GM12878 (cell line): ENCODE measurements around the gene USP25. TPM values are rescaled to one million over a fixed set of nuclear protein-coding genes. Genes with fewer than 3 reads are reported as not detected.

ENCODE experiments used
- ATAC-seq: fragments of 200-7000 bp; cut with Tn5 transposase; 3 replicates; pipeline ENCODE4 v1.9.1; 2020; ENCODE audit warnings: mild to moderate bottlenecking, moderate library complexity
- BruUV-seq: library from RNA; stranded (reverse); fragments of 400-500 nt; replicated peaks from 2 replicates; lab custom pipeline; 2021; lab: Mats Ljungman, UMichigan
- CTCF ChIA-PET: fragments of 300-600 bp; sonication (Branson Sonifier 250); formaldehyde crosslinking; extraction: SDS; loops from one replicate; lab custom pipeline; 2021; ENCODE audit warnings: inconsistent platforms; lab: Yijun Ruan, JAX
- POLR2A ChIA-PET: fragments of 350-600 bp; formaldehyde crosslinking; extraction: SDS; loops from one replicate; lab custom pipeline; 2021; ENCODE audit warnings: inconsistent platforms; lab: Charles Lee
- RAD21 ChIA-PET: fragments of 300-600 bp; sonication (Branson Sonifier 250); formaldehyde crosslinking; loops from one replicate; lab custom pipeline; 2023; ENCODE audit warnings: antibody characterized with exemption; ENCODE audit not compliant: unreplicated experiment; lab: Charles Lee
- SMC1A ChIA-PET: fragments of 300-600 bp; sonication (Branson Sonifier 250); formaldehyde crosslinking; loops from one replicate; lab custom pipeline; 2023; ENCODE audit not compliant: unreplicated experiment, uncharacterized antibody; lab: Charles Lee
- DNase-seq: peaks from one replicate; pipeline ENCODE4 v3.0.0-alpha.2; 2011; ENCODE audit warnings: low read depth, low spot score
- FAIRE-seq: peaks from 3 replicates; lab custom pipeline; 2011; peaks lifted over from hg19 to GRCh38; lab: Jason Lieb, UNC
- H2AFZ ChIP-seq: 2 replicates; pipeline ENCODE4 v1.6.0; 2011; ENCODE audit warnings: low read depth, low read length, control low read depth; ENCODE audit not compliant: control insufficient read depth
- H3K27ac ChIP-seq: 2 replicates; pipeline ENCODE4 v1.5.1; 2011; ENCODE audit warnings: control low read depth; ENCODE audit not compliant: control insufficient read depth, insufficient read depth
- H3K27me3 ChIP-seq, 2 experiments: replicated peaks in 1 of 2; 2 replicates each; pipeline versions ENCODE4 v1.6.0 to v1.6.1; 2011; ENCODE audit warnings: low read length in 1 of 2; ENCODE audit not compliant: control insufficient read depth in 2 of 2, insufficient read depth in 2 of 2
- H3K36me3 ChIP-seq, 2 experiments: 2 replicates each; pipeline ENCODE4 v1.5.1; 2011; ENCODE audit warnings: low read length in 1 of 2; ENCODE audit not compliant: control insufficient read depth in 2 of 2, insufficient read depth in 2 of 2
- H3K4me1 ChIP-seq: 2 replicates; pipeline ENCODE4 v1.6.1; 2011; ENCODE audit warnings: mild to moderate bottlenecking, low read length, moderate library complexity, mixed read lengths; ENCODE audit not compliant: control insufficient read depth, insufficient read depth
- H3K4me2 ChIP-seq: 2 replicates; pipeline ENCODE4 v1.6.0; 2011; ENCODE audit warnings: control low read depth; ENCODE audit not compliant: control insufficient read depth, insufficient read depth
- H3K4me3 ChIP-seq: fragments of 200-600 bp; sonication (generic); 2 replicates; pipeline ENCODE4 v1.5.1; 2016
- H3K79me2 ChIP-seq: 2 replicates; pipeline ENCODE4 v1.6.0; 2011; ENCODE audit warnings: low read length; ENCODE audit not compliant: control insufficient read depth, insufficient read depth
- H3K9ac ChIP-seq: 2 replicates; pipeline ENCODE4 v1.8.0; 2011; ENCODE audit warnings: low read length, control low read depth, mixed read lengths; ENCODE audit not compliant: control insufficient read depth, insufficient read depth
- H3K9me3 ChIP-seq: replicated peaks from 3 replicates; pipeline ENCODE4 v1.5.1; 2011; ENCODE audit warnings: mild to moderate bottlenecking, low read length; ENCODE audit not compliant: control insufficient read depth, insufficient read depth
- H4K20me1 ChIP-seq: 2 replicates; pipeline ENCODE4 v1.6.0; 2011; ENCODE audit not compliant: control insufficient read depth, insufficient read depth
- CHD1 ChIP-seq: IDR thresholded peaks from 2 replicates; pipeline ENCODE4 v1.6.1; 2012; ENCODE audit warnings: low read depth, low read length, improper control_type of control experiment
- JUNB ChIP-seq: IDR thresholded peaks from 2 replicates; pipeline ENCODE4 v1.6.1; 2016; ENCODE audit warnings: antibody characterized with exemption, mild to moderate bottlenecking
- POLR2AphosphoS2 ChIP-seq: IDR thresholded peaks from 2 replicates; pipeline ENCODE4 v1.6.1; 2011; ENCODE audit warnings: low read depth, mild to moderate bottlenecking, low read length, improper control_type of control experiment, moderate library complexity
- SMAD1 ChIP-seq: fragments of 450-650 bp; IDR thresholded peaks from 2 replicates; pipeline ENCODE4 v1.6.1; 2018; ENCODE audit warnings: mild to moderate bottlenecking, low read depth; ENCODE audit not compliant: partially characterized antibody
- WGBS: methylation state at CpG from one replicate; pipeline ENCODE4 v1.1.6; 2016; ENCODE audit warnings: low lambda C conversion rate; ENCODE audit not compliant: insufficient replicate concordance, insufficient coverage; ENCODE audit errors: missing lambda C conversion rate; 5-methylcytosine and 5-hydroxymethylcytosine counted together
- in situ Hi-C: fragments of 300-500 bp; cut with MboI; formaldehyde crosslinking; loops from 9 replicates; pipeline ENCODE4 v1.14.3; 2018; ENCODE audit warnings: mixed read lengths
- intact Hi-C: fragments of 100-400 bp; cut with micrococcal nuclease; formaldehyde crosslinking; loops from one replicate; pipeline ENCODE4 v1.14.2; 2022; ENCODE audit not compliant: unreplicated experiment
- polyA plus RNA-seq, 11 experiments: library from polyadenylated mRNA; depleted of rRNA in 4 of 11; unstranded in 6 of 11; stranded (reverse) in 5 of 11; fragments of >200 nt; fragmentation: Nextera tagmentation in 4 of 11; fragmentation: Illumina TruSeq in 1 of 11; extraction: Ambion mirVana in 4 of 11; extraction: Trizol in 1 of 11; gene quantifications; 1 replicate in 1 of 11; 2 replicates in 10 of 11; pipeline versions ENCODE4 v1.2.1 to v1.2.3, GENCODE V29; 2011 to 2016; ENCODE audit warnings: inconsistent platforms in 2 of 11, missing spikeins in 2 of 11, low read depth in 1 of 11
- total RNA-seq, 4 experiments: library from RNA; depleted of rRNA in 3 of 4; stranded (reverse); fragments of >200 nt in 3 of 4; fragmentation: Illumina TruSeq in 1 of 4; extraction: Trizol in 1 of 4; gene quantifications; 2 replicates each; pipeline versions ENCODE4 v1.2.1 to v1.2.3, GENCODE V29; 2013 to 2021
- TF ChIP-seq, protein P1 (sequence below): IDR thresholded peaks from 2 replicates; pipeline ENCODE4 v1.6.1; 2011; ENCODE audit warnings: low read depth, mild to moderate bottlenecking, low read length, moderate library complexity, borderline replicate concordance; ENCODE audit errors: extremely low read depth
- TF ChIP-seq, protein P2 (sequence below): IDR thresholded peaks from 2 replicates; pipeline ENCODE4 v1.6.1; 2012; ENCODE audit warnings: improper control_type of control experiment, low read depth, low read length; ENCODE audit not compliant: insufficient replicate concordance
- TF ChIP-seq, protein P3 (sequence below): fragments of 450-650 bp; formaldehyde crosslinking; IDR thresholded peaks from 2 replicates; pipeline ENCODE4 v1.5.0; 2022; ENCODE audit warnings: mild to moderate bottlenecking, missing genetic modification characterization
- TF ChIP-seq, protein P4 (sequence below): fragments of 450-650 bp; IDR thresholded peaks from 2 replicates; pipeline ENCODE4 v1.6.1; 2016; ENCODE audit warnings: mild to moderate bottlenecking
- TF ChIP-seq, protein P5 (sequence below): fragments of 450-650 bp; IDR thresholded peaks from 2 replicates; pipeline ENCODE4 v1.6.1; 2018; ENCODE audit warnings: mild to moderate bottlenecking, low read depth, moderate library complexity; ENCODE audit not compliant: partially characterized antibody

USP25 gene
- total and polyA plus RNA-seq, 10 of the 15 experiments (the other 5 are each of a cell fraction or from before 2014, with no cell fraction given), result 1.5 to 31.3 (median 23.4) TPM

DNA sequence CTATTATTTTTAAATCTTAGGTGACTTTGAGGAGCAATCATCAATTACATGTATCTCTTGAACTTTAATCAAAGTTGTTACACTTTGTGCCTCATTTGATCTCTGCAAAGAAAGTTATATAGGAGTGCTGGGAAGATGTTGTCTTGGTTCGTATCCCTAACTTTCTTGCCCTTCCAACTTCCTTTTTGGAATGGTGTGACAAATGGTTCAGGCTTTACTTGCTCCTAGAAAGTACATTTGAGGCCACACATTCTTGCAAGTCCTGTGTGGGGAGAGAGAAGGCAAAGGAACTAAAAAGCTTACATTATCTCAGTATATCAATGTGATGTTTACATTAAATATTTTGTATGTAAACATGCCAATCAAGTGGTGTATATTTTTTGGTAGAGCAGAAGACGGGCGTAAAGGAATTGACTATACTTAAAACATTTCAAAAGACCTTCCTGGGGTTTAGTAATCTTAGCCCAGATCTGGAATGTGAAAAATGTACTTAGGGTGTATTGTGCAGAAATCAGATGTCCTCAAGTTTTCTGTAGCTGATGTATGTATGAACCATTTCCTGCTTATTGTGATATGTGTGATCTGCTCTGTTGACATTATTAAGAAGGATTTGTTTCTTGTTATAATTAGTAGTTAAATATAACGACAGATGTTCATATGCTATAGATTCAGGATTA is 59.2 kb downstream of the USP25 start:
- H3K4me2 ChIP-seq, result no peak overlapping the region
- intact Hi-C loops, result no loop called here
- FAIRE-seq (no peak), DNase-seq (no peak), ATAC-seq (no peak)
- in situ Hi-C loops, result no loop called here
- RAD21 ChIA-PET, result no interaction called here
- H3K9ac ChIP-seq, result no peak overlapping the region
- no TSS peak for BruUV-seq
- no peak overlapping the region for H2AFZ ChIP-seq
- CTCF ChIA-PET, result no interaction called here
- no peak overlapping the region for H3K4me3 ChIP-seq
- H4K20me1 ChIP-seq, result no peaks in the 10 kb centered on the region
- H3K27ac ChIP-seq, result no peak overlapping the region
- H3K79me2 ChIP-seq, result no peaks in the 10 kb centered on the region
- POLR2A ChIA-PET, result no interaction called here
- no peaks in the 10 kb centered on the region for H3K9me3 ChIP-seq
- H3K36me3 ChIP-seq, result no peaks in the 10 kb centered on the region; a peak in 1 of 4 replicates
- H3K4me1 ChIP-seq, result no peaks in the 10 kb centered on the region
- no peaks in the 10 kb centered on the region for H3K27me3 ChIP-seq
- 100% methylated on average over 4 of the region's 4 CpGs for WGBS
- SMC1A ChIA-PET, result interaction anchor here (0.6 to 1.3 kb wide), 2 partner anchors 14 to 46 kb away, joined by 3 read pairs; no protein-coding TSS in a partner anchor
- TF ChIP-seq, protein P1, sequence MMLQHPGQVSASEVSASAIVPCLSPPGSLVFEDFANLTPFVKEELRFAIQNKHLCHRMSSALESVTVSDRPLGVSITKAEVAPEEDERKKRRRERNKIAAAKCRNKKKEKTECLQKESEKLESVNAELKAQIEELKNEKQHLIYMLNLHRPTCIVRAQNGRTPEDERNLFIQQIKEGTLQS, result no peak
- no peak for TF ChIP-seq POLR2AphosphoS2
- TF ChIP-seq SMAD1, result no peak
- TF ChIP-seq, protein P2, sequence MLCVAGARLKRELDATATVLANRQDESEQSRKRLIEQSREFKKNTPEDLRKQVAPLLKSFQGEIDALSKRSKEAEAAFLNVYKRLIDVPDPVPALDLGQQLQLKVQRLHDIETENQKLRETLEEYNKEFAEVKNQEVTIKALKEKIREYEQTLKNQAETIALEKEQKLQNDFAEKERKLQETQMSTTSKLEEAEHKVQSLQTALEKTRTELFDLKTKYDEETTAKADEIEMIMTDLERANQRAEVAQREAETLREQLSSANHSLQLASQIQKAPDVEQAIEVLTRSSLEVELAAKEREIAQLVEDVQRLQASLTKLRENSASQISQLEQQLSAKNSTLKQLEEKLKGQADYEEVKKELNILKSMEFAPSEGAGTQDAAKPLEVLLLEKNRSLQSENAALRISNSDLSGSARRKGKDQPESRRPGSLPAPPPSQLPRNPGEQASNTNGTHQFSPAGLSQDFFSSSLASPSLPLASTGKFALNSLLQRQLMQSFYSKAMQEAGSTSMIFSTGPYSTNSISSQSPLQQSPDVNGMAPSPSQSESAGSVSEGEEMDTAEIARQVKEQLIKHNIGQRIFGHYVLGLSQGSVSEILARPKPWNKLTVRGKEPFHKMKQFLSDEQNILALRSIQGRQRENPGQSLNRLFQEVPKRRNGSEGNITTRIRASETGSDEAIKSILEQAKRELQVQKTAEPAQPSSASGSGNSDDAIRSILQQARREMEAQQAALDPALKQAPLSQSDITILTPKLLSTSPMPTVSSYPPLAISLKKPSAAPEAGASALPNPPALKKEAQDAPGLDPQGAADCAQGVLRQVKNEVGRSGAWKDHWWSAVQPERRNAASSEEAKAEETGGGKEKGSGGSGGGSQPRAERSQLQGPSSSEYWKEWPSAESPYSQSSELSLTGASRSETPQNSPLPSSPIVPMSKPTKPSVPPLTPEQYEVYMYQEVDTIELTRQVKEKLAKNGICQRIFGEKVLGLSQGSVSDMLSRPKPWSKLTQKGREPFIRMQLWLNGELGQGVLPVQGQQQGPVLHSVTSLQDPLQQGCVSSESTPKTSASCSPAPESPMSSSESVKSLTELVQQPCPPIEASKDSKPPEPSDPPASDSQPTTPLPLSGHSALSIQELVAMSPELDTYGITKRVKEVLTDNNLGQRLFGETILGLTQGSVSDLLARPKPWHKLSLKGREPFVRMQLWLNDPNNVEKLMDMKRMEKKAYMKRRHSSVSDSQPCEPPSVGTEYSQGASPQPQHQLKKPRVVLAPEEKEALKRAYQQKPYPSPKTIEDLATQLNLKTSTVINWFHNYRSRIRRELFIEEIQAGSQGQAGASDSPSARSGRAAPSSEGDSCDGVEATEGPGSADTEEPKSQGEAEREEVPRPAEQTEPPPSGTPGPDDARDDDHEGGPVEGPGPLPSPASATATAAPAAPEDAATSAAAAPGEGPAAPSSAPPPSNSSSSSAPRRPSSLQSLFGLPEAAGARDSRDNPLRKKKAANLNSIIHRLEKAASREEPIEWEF, result no peak
- TF ChIP-seq, protein P3, sequence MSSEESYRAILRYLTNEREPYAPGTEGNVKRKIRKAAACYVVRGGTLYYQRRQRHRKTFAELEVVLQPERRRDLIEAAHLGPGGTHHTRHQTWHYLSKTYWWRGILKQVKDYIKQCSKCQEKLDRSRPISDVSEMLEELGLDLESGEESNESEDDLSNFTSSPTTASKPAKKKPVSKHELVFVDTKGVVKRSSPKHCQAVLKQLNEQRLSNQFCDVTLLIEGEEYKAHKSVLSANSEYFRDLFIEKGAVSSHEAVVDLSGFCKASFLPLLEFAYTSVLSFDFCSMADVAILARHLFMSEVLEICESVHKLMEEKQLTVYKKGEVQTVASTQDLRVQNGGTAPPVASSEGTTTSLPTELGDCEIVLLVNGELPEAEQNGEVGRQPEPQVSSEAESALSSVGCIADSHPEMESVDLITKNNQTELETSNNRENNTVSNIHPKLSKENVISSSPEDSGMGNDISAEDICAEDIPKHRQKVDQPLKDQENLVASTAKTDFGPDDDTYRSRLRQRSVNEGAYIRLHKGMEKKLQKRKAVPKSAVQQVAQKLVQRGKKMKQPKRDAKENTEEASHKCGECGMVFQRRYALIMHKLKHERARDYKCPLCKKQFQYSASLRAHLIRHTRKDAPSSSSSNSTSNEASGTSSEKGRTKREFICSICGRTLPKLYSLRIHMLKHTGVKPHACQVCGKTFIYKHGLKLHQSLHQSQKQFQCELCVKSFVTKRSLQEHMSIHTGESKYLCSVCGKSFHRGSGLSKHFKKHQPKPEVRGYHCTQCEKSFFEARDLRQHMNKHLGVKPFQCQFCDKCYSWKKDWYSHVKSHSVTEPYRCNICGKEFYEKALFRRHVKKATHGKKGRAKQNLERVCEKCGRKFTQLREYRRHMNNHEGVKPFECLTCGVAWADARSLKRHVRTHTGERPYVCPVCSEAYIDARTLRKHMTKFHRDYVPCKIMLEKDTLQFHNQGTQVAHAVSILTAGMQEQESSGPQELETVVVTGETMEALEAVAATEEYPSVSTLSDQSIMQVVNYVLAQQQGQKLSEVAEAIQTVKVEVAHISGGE (CRISPR knock-in tag), result no peak
- no peak for TF ChIP-seq JUNB
- no peak for TF ChIP-seq CHD1
- TF ChIP-seq, protein P4, sequence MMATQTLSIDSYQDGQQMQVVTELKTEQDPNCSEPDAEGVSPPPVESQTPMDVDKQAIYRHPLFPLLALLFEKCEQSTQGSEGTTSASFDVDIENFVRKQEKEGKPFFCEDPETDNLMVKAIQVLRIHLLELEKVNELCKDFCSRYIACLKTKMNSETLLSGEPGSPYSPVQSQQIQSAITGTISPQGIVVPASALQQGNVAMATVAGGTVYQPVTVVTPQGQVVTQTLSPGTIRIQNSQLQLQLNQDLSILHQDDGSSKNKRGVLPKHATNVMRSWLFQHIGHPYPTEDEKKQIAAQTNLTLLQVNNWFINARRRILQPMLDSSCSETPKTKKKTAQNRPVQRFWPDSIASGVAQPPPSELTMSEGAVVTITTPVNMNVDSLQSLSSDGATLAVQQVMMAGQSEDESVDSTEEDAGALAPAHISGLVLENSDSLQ, result no peak
- TF ChIP-seq, protein P5, sequence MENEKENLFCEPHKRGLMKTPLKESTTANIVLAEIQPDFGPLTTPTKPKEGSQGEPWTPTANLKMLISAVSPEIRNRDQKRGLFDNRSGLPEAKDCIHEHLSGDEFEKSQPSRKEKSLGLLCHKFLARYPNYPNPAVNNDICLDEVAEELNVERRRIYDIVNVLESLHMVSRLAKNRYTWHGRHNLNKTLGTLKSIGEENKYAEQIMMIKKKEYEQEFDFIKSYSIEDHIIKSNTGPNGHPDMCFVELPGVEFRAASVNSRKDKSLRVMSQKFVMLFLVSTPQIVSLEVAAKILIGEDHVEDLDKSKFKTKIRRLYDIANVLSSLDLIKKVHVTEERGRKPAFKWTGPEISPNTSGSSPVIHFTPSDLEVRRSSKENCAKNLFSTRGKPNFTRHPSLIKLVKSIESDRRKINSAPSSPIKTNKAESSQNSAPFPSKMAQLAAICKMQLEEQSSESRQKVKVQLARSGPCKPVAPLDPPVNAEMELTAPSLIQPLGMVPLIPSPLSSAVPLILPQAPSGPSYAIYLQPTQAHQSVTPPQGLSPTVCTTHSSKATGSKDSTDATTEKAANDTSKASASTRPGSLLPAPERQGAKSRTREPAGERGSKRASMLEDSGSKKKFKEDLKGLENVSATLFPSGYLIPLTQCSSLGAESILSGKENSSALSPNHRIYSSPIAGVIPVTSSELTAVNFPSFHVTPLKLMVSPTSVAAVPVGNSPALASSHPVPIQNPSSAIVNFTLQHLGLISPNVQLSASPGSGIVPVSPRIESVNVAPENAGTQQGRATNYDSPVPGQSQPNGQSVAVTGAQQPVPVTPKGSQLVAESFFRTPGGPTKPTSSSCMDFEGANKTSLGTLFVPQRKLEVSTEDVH, result no peak
